GM18867 (cell line): ENCODE data around the gene PPARGC1A.

Experiments used
- ATAC-seq: cut with Tn5 transposase; IDR thresholded peaks from one replicate; pipeline ENCODE4 v1.9.1; 2021; ENCODE audit warnings: mild to moderate bottlenecking, moderate library complexity; ENCODE audit not compliant: unreplicated experiment

Gene PPARGC1A

DNA sequence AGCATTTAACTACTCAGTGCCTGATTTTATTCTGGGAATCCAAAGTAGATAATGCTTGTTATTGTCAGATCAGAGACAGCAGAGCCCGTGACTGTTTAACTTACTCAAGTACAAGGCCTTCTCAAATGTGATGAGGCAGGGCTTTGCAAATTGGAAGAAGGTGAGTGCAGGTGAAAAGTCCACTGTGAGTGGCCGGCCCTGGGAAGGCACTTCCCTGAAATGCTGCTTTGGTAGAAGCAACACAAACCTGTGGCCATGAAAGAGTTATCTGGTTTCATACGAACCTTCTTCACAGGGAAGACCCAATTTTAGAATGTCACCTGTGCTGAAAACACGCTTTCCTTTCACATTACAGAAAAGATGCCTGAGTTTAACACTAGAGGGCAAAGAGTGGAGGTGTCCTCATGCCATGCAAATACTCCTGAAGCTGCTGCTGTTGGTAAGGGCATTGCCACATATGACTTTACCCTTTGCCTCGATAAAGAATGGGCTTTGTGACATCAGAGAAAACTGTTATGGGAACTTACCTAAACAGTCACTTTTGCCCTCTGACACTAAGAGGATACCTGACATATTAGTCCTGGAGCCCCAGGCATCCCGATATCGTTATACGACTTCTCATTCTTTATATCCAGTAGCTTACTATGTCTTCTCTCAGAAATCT, 8.0 kb downstream of the PPARGC1A start:
- peak; percentile 87 for ATAC-seq

- ATAC-seq, result no peak
Observed at GRCh38 chr4:23881052-23881501, 8.8 kb downstream of the PPARGC1A start.

GRCh38 chr4:23878912-23879732, 10.7 kb downstream of the PPARGC1A start:
- no peak for ATAC-seq

DNA sequence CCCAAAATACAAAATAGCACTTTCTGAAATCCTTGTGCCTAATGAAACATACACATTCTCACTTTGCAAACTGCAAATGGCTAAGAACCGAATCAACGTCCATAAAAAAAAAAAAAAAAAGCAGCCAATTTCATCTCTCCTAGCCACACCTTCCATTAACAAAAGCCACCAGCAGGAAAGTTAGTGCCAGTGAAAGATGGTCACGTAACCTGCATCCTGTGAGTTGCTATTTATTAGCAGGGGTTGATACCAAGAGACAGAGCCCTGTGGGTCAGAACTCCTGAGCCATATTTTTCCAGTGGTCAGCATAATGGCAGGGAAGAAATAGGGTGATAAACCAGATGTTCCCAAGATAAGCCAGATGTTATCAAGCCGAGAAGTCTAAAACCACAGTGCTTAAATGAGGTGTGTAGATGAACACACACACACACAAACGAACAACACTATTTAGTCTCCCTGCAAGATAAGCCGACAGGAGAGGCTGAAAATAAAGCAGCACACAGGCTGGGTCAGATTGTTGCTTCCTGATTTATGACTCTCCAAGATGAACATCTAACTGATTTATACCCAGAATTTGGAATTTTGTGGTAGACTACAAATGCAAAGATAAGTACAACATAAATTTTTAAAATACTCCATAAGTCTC, 11.5 kb downstream of the PPARGC1A start:
- no peak for ATAC-seq

- ATAC-seq, result no peak
Observed at GRCh38 chr4:23877758-23878229, 12.1 kb downstream of the PPARGC1A start.

- ATAC-seq, result no peak
Observed at GRCh38 chr4:23876418-23877089, 13.3 kb downstream of the PPARGC1A start.

DNA sequence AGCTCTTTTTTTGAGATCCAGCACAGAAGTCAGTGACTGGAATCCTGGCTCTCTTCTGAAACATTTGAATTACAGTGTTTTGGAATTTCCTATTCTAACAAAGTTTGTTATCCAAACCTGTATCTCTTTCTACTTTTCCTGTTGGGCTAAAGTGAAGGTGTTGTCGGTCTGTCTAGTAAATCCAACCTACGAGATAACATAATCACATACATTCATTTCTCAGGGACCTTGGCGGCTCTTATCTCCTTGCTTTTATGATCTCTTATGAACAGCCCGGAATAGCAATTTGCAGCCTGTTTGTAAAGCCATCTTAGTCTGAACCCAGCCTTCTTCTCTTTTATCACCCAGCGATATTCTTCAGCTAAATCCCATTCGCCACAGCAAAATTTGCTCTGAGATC, 14.5 kb downstream of the PPARGC1A start:
- ATAC-seq, result no peak

DNA sequence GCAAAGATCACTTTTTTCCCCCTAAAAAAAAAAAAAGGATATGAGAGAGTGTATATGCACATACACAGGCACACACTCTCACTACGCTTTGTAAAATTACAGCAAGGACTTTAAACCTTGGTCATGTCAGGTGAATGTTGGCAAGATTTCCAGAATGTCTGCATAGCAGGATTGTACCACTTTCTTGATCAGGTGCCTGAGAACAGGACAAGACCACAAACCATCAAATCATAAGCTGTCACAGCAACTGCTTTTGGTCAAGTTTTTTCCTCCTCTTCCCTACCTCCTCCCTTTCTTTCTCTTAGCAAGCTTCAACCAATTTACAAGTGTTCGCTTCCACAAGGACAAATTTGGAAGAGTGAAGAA, 15.3 kb downstream of the PPARGC1A start:
- no peak for ATAC-seq

- ATAC-seq, result no peak
Observed at GRCh38 chr4:23873717-23874535, 15.9 kb downstream of the PPARGC1A start.

- ATAC-seq, result no peak
Observed at GRCh38 chr4:23871426-23871825, 18.4 kb downstream of the PPARGC1A start.

GRCh38 chr4:23866450-23867075, 23.3 kb downstream of the PPARGC1A start:
- ATAC-seq, result no peak

GRCh38 chr4:23861897-23862296, 27.9 kb downstream of the PPARGC1A start:
- no peak for ATAC-seq

- ATAC-seq, result no peak
Observed at GRCh38 chr4:23860919-23861318, 28.9 kb downstream of the PPARGC1A start.

GRCh38 chr4:23857367-23857959, 32.4 kb downstream of the PPARGC1A start:
- ATAC-seq, result no peak

GRCh38 chr4:23856630-23857029, 33.2 kb downstream of the PPARGC1A start:
- ATAC-seq, result no peak

DNA sequence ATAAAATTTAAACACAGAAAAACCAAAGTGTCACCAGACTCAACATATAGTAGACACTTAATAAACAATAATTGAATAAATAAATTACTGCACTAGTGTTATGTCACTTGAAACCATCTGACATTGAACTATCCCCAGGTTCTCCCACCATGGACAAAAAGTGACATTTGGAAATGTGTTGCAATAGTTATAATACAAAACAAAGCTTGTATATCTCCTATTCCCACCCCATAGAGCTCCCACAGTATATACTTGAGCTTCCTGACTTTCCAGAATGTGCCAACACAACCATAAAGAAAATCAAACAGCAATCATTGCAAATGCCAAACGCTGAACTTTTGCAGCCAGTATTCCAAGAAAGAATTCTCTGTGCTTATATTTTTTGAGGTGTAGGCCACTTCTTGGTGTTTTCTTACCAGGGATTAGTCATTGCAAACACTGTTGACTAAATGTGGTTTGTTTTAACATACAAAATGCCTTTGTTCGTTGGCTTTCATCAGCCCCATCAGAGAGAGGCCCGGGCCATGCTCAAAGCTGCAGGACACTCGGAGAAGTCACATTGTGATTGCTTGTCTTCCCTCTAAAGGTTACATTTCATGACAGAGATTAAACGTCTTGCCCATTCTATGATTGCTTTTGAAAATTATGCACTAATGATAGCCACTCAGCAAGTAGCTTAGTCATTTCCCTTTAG, 33.8 kb downstream of the PPARGC1A start:
- ATAC-seq, result no peak

- no peak for ATAC-seq
Observed at GRCh38 chr4:23853986-23854660, 35.7 kb downstream of the PPARGC1A start.

- no peak for ATAC-seq
Observed at GRCh38 chr4:23851464-23851863, 38.4 kb downstream of the PPARGC1A start.
